ENCODE measurements around the gene PLXDC2. TPM values are rescaled to one million over a fixed set of nuclear protein-coding genes. Genes with fewer than 3 reads are reported as not detected.

PLXDC2 gene
- polyA plus RNA-seq, 4 donors, result 29.1 to 165 (median 39.9) TPM

- DNase-seq (ENCODE audit: low read depth in 4 of 4, low spot score in 3 of 4), result no peak
Observed at GRCh38 chr10:19931894-19932590, 115.8 kb downstream of the PLXDC2 start.

GRCh38 chr10:19932806-19933371, 116.7 kb downstream of the PLXDC2 start:
- no peak for DNase-seq (ENCODE audit: low read depth in 4 of 4, low spot score in 3 of 4)

GRCh38 chr10:19933772-19934171, 117.5 kb downstream of the PLXDC2 start:
- DNase-seq (ENCODE audit: low read depth in 4 of 4, low spot score in 3 of 4), result no peak

GRCh38 chr10:19935176-19935575, 118.9 kb downstream of the PLXDC2 start:
- no peak for DNase-seq (ENCODE audit: low read depth in 4 of 4, low spot score in 3 of 4)

- DNase-seq (ENCODE audit: low read depth in 4 of 4, low spot score in 3 of 4), result no peak
Observed at GRCh38 chr10:19936289-19936688, 120.1 kb downstream of the PLXDC2 start.

GRCh38 chr10:19937989-19938388, 121.8 kb downstream of the PLXDC2 start:
- no peak for DNase-seq (ENCODE audit: low read depth in 4 of 4, low spot score in 3 of 4)

- DNase-seq (ENCODE audit: low read depth in 4 of 4, low spot score in 3 of 4), result no peak
Observed at GRCh38 chr10:19941206-19941880, 125.1 kb downstream of the PLXDC2 start.

GRCh38 chr10:19944911-19945663, 128.9 kb downstream of the PLXDC2 start:
- no peak for DNase-seq (ENCODE audit: low read depth in 4 of 4, low spot score in 3 of 4)

GRCh38 chr10:19946245-19946644, 130.0 kb downstream of the PLXDC2 start:
- no peak for DNase-seq (ENCODE audit: low read depth in 4 of 4, low spot score in 3 of 4)

- DNase-seq (ENCODE audit: low read depth in 4 of 4, low spot score in 3 of 4), result no peak
Observed at GRCh38 chr10:19946791-19947190, 130.6 kb downstream of the PLXDC2 start.

- no peak for DNase-seq (ENCODE audit: low read depth in 4 of 4, low spot score in 3 of 4)
Observed at GRCh38 chr10:19947215-19947614, 131.0 kb downstream of the PLXDC2 start.

- DNase-seq (ENCODE audit: low read depth in 4 of 4, low spot score in 3 of 4), result no peak
Observed at GRCh38 chr10:19947656-19948055, 131.4 kb downstream of the PLXDC2 start.

- DNase-seq (ENCODE audit: low read depth in 4 of 4, low spot score in 3 of 4), result no peak
Observed at GRCh38 chr10:19952224-19953010, 136.2 kb downstream of the PLXDC2 start.

- DNase-seq (ENCODE audit: low read depth in 4 of 4, low spot score in 3 of 4), result no peak
Observed at GRCh38 chr10:19954601-19955000, 138.4 kb downstream of the PLXDC2 start.

- DNase-seq (ENCODE audit: low read depth in 4 of 4, low spot score in 3 of 4), result no peak
Observed at GRCh38 chr10:19956516-19957032, 140.3 kb downstream of the PLXDC2 start.

- DNase-seq (ENCODE audit: low read depth in 4 of 4, low spot score in 3 of 4), result no peak
Observed at GRCh38 chr10:19958787-19959186, 142.6 kb downstream of the PLXDC2 start.

GRCh38 chr10:19961076-19962053, 145.1 kb downstream of the PLXDC2 start:
- no peak for DNase-seq (ENCODE audit: low read depth in 4 of 4, low spot score in 3 of 4)

- DNase-seq (ENCODE audit: low read depth in 4 of 4, low spot score in 3 of 4), result no peak
Observed at GRCh38 chr10:19964625-19965024, 148.4 kb downstream of the PLXDC2 start.

GRCh38 chr10:19966751-19967150, 150.5 kb downstream of the PLXDC2 start:
- DNase-seq (ENCODE audit: low read depth in 4 of 4, low spot score in 3 of 4), result peak in 1 of 4 donors; percentile 22
